PFSK-1 (cell line): Measurements from ENCODE around the gene SEC23A.

Experiments used
- FOXP2 ChIP-seq: optimal IDR thresholded peaks from 2 replicates; pipeline ENCODE3; 2011; ENCODE audit warnings: borderline replicate concordance, control low read depth, inconsistent platforms; ENCODE audit not compliant: insufficient read depth; ENCODE audit errors: extremely low read length, extremely low read depth
- POLR2AphosphoS5 ChIP-seq: IDR thresholded peaks from 2 replicates; pipeline ENCODE4 v1.6.1; 2012; ENCODE audit warnings: low read depth, mild to moderate bottlenecking, control low read depth, low read length, moderate library complexity
- SIN3A ChIP-seq: IDR thresholded peaks from 2 replicates; pipeline ENCODE4 v1.6.1; 2012; ENCODE audit warnings: mild to moderate bottlenecking, low read length, moderate library complexity, borderline replicate concordance; ENCODE audit not compliant: insufficient read depth
- TAF1 ChIP-seq: IDR thresholded peaks from 2 replicates; pipeline ENCODE4 v1.6.1; 2012; ENCODE audit warnings: low read length, control low read depth, borderline replicate concordance; ENCODE audit not compliant: insufficient read depth
- TF ChIP-seq, protein P1 (sequence below), 2 experiments: IDR thresholded peaks; 2 replicates each; pipeline versions ENCODE4 v1.6.1 to v1.8.0; 2011 to 2012; ENCODE audit warnings: low read depth in 2 of 2, low read length in 2 of 2, control low read depth in 1 of 2, inconsistent platforms in 1 of 2, mild to moderate bottlenecking in 1 of 2, moderate library complexity in 1 of 2; ENCODE audit not compliant: insufficient read depth in 1 of 2

Gene SEC23A

GRCh38 chr14:39016733-39017095 lies 86.3 kb downstream of the SEC23A start:
- TF ChIP-seq SIN3A = no peak
- TF ChIP-seq POLR2AphosphoS5 = no peak
- TF ChIP-seq TAF1 = no peak
- TF ChIP-seq, protein P1, sequence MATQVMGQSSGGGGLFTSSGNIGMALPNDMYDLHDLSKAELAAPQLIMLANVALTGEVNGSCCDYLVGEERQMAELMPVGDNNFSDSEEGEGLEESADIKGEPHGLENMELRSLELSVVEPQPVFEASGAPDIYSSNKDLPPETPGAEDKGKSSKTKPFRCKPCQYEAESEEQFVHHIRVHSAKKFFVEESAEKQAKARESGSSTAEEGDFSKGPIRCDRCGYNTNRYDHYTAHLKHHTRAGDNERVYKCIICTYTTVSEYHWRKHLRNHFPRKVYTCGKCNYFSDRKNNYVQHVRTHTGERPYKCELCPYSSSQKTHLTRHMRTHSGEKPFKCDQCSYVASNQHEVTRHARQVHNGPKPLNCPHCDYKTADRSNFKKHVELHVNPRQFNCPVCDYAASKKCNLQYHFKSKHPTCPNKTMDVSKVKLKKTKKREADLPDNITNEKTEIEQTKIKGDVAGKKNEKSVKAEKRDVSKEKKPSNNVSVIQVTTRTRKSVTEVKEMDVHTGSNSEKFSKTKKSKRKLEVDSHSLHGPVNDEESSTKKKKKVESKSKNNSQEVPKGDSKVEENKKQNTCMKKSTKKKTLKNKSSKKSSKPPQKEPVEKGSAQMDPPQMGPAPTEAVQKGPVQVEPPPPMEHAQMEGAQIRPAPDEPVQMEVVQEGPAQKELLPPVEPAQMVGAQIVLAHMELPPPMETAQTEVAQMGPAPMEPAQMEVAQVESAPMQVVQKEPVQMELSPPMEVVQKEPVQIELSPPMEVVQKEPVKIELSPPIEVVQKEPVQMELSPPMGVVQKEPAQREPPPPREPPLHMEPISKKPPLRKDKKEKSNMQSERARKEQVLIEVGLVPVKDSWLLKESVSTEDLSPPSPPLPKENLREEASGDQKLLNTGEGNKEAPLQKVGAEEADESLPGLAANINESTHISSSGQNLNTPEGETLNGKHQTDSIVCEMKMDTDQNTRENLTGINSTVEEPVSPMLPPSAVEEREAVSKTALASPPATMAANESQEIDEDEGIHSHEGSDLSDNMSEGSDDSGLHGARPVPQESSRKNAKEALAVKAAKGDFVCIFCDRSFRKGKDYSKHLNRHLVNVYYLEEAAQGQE (IDR thresholded peaks at IDR 0.05; ENCODE audit: insufficient read depth in 1 of 2, low read depth in 2 of 2, low read length in 2 of 2) = no peak
- no peak for TF ChIP-seq FOXP2

DNA sequence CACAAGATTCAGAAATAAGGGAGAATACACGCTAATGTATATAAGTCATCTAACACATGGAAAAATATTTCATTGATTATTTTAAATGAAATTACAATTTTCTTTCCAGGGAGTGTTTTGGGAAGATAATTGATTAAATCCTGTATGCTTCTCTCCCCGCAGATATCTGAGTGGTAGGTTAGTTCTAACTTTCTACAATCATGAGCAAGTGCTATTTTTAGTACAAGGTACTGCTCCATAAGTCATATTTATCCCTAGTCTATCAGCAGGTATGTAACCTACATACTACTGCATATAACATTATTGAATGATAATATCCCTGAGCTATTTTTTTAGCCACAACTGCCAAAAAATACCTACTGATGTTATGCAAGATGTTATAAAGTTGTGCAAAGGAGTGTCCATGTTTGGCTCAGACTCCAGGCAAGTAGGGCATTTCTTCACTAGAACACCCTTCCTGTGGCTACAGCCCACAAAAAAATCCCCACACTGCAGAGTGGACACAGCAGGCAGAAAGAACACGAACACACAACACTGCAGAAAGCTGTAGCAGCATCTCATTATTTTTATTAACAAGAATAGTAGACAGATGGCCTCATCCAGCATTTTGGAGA lies 87.0 kb downstream of the SEC23A start:
- TF ChIP-seq POLR2AphosphoS5 (no peak), TAF1 (no peak), FOXP2 (no peak), SIN3A (no peak)
- TF ChIP-seq, protein P1 (IDR thresholded peaks at IDR 0.05; ENCODE audit: insufficient read depth in 1 of 2, low read depth in 2 of 2, low read length in 2 of 2) = no peak

GRCh38 chr14:39015360-39015961 lies 87.6 kb downstream of the SEC23A start:
- TF ChIP-seq TAF1 (no peak), SIN3A (no peak), POLR2AphosphoS5 (no peak), FOXP2 (no peak)
- TF ChIP-seq, protein P1 (IDR thresholded peaks at IDR 0.05; ENCODE audit: insufficient read depth in 1 of 2, low read depth in 2 of 2, low read length in 2 of 2) = no peak

- TF ChIP-seq POLR2AphosphoS5 = no peak
Measured at GRCh38 chr14:39014460-39014859, 88.6 kb downstream of the SEC23A start.

DNA sequence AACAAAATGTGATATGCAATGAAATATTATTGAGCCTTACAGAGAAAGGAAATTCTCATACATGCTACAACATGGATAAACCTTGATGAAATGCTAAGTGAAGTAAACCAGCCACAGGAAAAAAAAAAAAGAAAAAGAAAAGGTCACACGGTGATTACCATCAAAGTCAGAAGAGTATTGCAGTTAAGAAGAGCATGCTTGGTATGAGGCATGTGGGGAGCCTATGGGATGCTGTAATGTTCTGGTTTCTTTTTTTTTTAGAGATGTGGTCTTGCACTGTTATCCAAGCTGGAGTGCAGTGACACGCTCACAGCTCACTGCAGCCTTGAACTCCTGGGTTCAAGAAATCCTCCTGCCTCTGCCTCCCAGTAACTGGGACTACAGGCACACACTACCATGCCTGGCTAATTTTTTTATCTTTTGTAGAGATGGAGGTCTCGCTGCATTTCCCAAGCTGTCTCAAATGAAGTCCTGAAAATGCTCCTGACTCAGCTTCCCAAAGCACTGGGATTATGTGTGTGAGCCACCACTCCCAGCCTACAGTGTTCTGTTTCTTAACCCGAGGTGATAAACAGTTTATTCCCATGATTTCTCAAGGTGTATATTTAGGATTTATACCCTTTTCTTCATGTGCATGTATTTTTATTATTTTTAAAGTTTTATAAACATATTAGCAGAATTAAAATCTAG lies 96.2 kb downstream of the SEC23A start:
- TF ChIP-seq, protein P1 (IDR thresholded peaks at IDR 0.05; ENCODE audit: insufficient read depth in 1 of 2, low read depth in 2 of 2, low read length in 2 of 2) = no peak
- TF ChIP-seq FOXP2 (no peak), POLR2AphosphoS5 (no peak), SIN3A (no peak), TAF1 (no peak)
